Activated effector memory CD4-positive, alpha-beta T cell treated with anti-CD3 and anti-CD28 coated beads, Interleukin-2, amount 50 U/mL, for 16 hours (primary cell): Measurements from ENCODE around the gene COPS2.
A peak's percentile ranks its signal among the peaks of the same experiment; 100 is the strongest.

ENCODE experiments used
- DNase-seq: peaks from one replicate; pipeline ENCODE4 v3.0.0-alpha.2; 2020

Gene COPS2

GRCh38 chr15:49155834-49156627 lies 632 bp upstream of the COPS2 start:
- peak; percentile 68 for DNase-seq

GRCh38 chr15:49154799-49155109 lies 645 bp downstream of the COPS2 start:
- DNase-seq: no peak

GRCh38 chr15:49154359-49154758 lies 1.0 kb downstream of the COPS2 start:
- DNase-seq: no peak

GRCh38 chr15:49152552-49153312 lies 2.7 kb downstream of the COPS2 start:
- DNase-seq: no peak

- no peak for DNase-seq
These were observed 3.6 kb downstream of the COPS2 start for GRCh38 chr15:49151831-49152230.

GRCh38 chr15:49148727-49149126 lies 6.7 kb downstream of the COPS2 start:
- DNase-seq: no peak

- no peak for DNase-seq
These were observed 7.1 kb downstream of the COPS2 start for GRCh38 chr15:49148298-49148697.

GRCh38 chr15:49145651-49146609 lies 9.5 kb downstream of the COPS2 start:
- no peak for DNase-seq

- no peak for DNase-seq
These were observed 17.5 kb downstream of the COPS2 start for GRCh38 chr15:49137861-49138260.

GRCh38 chr15:49135911-49136310 lies 19.5 kb downstream of the COPS2 start:
- DNase-seq: no peak

GRCh38 chr15:49135342-49135857 lies 20.0 kb downstream of the COPS2 start:
- DNase-seq: no peak

GRCh38 chr15:49134683-49135341 lies 20.6 kb downstream of the COPS2 start:
- no peak for DNase-seq

- no peak for DNase-seq
These were observed 24.0 kb downstream of the COPS2 start for GRCh38 chr15:49131403-49131802.

- no peak for DNase-seq
These were observed 31.0 kb downstream of the COPS2 start for GRCh38 chr15:49124371-49124770.

- DNase-seq: no peak
These were observed 32.8 kb downstream of the COPS2 start for GRCh38 chr15:49122541-49123062.

- no peak for DNase-seq
These were observed 33.5 kb downstream of the COPS2 start for GRCh38 chr15:49121901-49122300.

GRCh38 chr15:49120832-49121231 lies 34.6 kb downstream of the COPS2 start:
- no peak for DNase-seq

GRCh38 chr15:49116108-49116857 lies 39.1 kb downstream of the COPS2 start:
- no peak for DNase-seq

- no peak for DNase-seq
These were observed 40.3 kb downstream of the COPS2 start for GRCh38 chr15:49115062-49115461.

GRCh38 chr15:49110158-49110944 lies 45.0 kb downstream of the COPS2 start:
- DNase-seq: no peak

- no peak for DNase-seq
These were observed 52.4 kb downstream of the COPS2 start for GRCh38 chr15:49103002-49103401.
